Measurements from ENCODE around the gene CARHSP1.
"Not testable (repeated sequence)": the region's sequence is repeated elsewhere in the genome, so short reads cannot be mapped to it uniquely, and the experiment has no call there.

Gene CARHSP1

DNA sequence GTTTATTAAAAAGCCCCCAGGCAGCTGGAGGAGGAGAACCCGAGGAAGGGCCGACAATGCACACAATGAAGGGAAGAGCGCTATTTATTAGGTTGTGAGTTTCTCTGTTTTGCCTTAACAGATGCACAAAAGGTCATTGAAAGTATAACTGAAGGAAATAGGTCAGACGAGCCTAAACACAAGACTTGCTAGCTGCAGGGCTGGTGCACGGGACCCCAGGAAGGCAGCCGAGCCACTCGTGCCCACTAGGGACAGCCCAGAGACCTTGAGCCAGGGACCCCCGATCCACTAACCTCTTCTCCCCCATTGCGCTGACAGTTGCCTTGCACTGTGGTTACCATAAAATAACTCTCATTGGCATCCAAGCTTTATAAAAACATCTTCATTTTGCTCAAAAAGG lies 24.6 kb upstream of the CARHSP1 start:
- no peak for DNase-seq (ENCODE audit: low read depth in 2 of 2)

DNA sequence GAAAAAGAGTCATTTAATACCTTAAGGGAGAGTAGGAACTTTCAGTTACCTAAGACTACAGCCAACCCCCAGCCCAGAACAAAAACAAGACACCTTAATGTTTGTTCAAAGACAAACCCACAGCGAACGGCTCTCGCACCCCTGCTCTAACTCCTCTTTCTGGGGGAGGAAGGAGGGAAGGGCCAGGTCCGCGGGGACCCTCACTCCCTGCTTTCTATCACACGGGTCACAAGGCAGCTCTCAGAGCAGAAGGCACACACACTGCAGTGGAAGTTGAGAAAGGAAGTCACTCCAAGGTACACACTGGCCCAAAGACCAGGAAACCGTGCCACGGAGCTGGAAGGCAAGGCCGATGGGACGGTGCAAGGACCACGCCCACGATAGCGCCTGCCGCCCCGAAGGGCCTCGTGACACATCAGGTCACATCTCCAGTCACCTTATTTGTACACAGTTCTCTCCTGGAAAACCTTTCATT lies 23.3 kb upstream of the CARHSP1 start:
- DNase-seq (ENCODE audit: low read depth in 2 of 2): no peak

GRCh38 chr16:8890549-8890921 lies 21.7 kb upstream of the CARHSP1 start:
- DNase-seq (ENCODE audit: low read depth in 2 of 2): no peak

DNA sequence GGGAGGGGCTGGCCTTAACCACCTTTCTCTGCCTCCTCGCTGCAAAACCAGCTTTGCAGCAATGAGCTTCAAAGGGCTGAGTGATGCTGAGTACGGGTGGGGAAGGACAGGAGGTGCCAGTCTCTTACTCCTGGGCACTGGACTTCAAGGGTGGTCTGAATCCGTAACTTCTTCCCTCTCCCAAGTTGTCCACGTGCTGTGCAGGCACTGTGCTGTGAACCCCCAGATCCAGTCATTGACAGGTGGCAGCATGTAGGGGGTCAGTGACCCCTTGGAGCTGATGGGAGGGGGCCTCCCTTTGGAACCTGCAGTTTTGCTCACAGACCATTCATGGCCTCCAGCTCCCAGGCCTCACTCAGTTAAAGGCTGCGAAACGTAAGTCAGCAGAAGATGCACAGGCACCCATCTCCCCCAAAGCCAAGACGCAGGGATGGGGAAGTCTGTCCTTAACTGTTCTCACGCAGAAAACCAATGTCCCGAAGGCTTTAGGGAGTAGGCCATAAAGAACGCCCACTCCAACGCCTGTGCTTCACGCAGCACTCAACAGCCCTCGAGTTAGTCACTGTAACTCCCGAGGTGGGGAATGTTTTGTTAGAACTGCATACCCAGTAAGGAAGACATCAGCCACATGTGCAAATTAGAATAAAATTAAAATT lies 21.2 kb upstream of the CARHSP1 start:
- no peak for DNase-seq (ENCODE audit: low read depth in 2 of 2)

DNA sequence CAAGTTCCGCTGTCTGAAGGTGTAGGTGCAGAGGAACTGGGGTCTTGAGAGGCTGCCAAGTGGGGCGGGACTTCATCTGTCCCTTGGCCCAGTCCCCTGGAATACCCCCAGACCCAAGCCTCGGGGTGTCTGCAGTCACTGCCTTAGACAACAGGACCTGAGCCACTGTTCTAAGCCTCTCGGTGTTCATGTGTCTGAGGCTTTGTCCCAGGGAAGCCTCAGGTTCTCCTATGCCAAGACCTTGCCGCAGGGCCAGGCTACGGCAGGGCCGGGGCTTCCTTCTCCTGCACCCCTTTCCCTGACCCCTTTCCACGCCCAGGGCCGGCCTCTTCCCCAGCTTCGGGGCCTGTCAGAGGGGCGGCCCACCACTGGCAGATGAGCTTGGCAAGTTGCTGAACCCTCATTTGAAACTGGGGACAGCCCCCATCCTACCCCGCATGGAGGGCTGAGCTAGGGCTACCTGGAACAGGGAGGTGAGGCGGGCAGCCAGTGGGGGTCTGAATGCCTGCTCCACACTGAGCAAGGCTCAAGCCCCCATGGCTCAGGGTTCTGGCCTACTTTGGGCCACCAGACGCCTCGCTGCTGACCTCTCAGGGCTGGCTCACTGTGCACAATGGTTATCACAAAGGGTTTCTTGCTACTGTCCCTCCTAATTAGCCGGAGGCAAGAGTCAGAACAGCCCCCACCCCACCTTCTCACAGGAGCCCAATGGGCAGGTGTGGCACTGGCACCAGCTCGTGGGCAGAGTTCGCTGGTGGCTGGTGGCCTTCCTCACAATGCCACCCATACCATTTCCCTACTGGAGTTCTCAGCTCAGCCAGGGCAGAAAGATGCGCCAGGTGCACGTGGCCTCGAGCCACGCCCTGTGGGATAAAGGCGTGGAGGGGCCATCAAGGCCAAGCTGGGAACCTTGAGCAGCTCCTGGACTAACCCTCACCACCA lies 20.4 kb upstream of the CARHSP1 start:
- DNase-seq (ENCODE audit: low read depth in 2 of 2): no peak

DNA sequence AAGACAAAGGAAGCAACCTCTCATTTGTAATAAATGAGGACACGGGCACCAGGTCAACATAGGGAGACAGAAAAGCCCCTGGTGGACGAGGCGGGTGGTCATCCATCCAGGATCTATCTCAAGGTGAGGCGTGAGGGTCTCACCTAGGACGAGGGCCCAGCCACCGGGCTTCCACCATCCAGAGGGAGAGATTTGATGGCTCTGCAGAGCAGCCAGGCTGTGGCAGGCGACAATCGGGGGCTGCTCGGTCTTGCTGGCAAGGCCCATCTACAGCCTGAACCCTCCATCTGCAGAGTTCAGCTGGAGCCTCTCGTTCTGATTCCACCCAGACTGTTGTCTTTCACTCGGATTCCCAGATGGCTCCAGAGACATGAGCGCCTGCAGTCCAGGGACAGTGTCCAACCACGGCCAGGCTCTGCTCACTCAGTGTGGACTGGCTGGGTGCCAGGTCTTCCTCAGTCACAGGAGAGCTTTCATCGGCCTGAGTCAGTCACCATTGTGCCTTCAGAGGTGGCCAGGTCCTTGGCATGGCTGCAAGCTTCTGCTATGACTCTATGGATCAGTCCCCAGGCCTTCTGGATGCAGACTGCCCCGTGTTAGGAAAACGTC lies 19.2 kb upstream of the CARHSP1 start:
- DNase-seq (ENCODE audit: low read depth in 2 of 2): no peak

GRCh38 chr16:8887431-8887765 lies 18.6 kb upstream of the CARHSP1 start:
- DNase-seq (ENCODE audit: low read depth in 2 of 2): no peak

DNA sequence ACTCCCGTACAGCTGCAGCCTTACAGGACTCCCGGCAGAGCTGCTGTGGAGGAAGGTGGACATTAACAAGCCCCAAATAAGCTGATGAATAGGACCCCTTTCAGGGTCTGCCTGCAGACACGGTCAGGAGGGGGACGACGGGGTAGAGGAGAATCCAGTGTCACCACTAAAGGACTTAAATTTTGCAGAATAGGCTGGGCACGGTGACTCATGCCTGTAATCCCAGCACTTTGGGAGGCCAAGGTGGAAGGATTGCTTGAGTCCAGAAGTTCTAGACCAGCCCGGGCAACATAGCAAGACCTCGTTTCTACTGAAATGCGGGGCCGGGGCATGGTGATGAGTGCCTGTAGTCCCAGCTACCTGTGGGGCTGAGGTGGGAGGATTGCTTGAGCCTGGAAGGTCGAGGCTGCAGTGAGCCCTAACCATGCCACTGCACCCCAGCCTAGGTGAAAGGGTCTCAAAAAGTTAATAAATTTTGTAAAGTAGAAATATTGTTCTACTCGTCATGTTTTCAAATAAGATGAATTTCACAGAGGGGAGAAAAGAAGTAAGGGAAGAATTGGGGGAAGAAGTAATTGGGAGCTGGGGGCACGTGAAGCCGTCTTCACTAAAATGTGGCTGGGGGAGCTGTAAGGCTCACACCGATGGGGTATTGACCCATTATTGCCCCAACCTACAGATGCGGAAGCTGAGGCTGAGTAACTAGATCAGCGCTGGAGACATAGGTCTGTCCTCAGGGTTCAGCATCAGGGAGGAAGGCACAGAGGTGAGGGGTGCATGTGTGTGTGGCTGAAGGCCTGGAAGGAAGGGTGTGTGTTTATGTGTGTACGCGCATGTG lies 18.0 kb upstream of the CARHSP1 start:
- DNase-seq (ENCODE audit: low read depth in 2 of 2): no peak

GRCh38 chr16:8885674-8886592 lies 17.1 kb upstream of the CARHSP1 start:
- DNase-seq (ENCODE audit: low read depth in 2 of 2): no peak

DNA sequence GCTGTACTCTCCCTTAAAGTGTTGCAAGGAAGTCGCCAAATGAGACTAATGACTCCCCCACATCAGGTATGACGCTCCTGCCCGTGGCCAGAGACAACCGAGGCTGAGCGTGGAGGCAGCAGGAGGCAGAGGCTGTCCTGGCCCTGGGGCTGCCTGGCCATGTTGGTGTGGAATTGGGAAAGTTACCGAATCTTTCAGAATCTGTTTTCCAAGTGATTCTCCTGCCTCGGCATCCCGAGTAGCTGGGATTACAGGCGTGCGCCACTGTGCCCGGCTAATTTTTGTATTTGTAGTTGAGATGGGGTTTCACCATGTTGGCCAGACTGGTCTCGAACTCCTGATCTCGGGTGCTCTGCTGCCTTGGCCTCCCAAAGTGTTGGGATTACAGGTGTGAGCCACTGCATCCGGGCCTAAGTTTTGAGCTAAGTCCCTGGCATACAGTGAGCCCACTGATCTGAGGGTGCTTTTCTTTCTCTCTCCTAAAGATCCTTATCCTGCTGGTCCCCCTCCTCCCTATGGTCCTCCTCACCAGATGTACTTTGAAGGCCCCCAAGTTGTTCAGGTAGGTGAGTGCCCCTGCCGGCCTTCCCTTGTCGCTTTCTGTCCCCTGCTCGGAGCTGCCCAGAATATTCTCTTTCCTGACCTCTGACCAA lies 14.0 kb upstream of the CARHSP1 start:
- no peak for DNase-seq (ENCODE audit: low read depth in 2 of 2)

GRCh38 chr16:8882041-8882617 lies 13.3 kb upstream of the CARHSP1 start, which contains the start of gene LITAFD:
Gene LITAFD, plus strand, starts transcription at chr16:8882351. Its CDS starts 2,005 bp downstream, at chr16:8884356.
- no peak for DNase-seq (ENCODE audit: low read depth in 2 of 2)

DNA sequence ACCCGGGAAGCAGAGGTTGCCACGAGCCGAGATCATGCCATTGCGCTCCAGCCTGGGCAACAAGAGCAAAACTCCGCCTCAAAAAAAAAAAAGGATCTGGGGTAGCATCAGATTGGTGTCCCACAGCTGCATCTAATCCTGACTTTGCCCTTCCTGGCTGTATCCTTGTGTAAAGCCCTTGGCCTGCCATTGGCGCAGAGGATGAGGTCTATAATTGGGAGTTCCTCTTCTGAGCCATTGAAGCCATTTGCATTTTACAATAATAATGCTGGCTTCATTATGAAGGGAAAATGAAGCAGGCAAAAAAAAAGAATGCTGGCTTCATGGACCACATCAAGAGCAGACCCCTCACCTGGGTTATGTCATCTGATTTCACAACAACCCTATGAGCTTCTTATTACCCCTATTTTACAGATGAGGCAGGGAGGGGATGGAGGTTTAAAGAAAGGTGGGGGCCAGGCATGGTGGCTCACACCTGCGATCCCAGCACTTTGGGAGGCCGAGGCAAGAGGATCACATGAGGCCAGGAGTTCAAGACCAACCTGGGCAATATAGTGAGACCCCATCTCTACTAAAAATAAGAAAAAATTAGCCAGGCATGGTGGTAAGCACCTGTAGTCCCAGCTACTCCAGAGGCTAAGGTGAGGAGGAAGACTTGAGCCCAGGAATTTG lies 12.2 kb upstream of the CARHSP1 start:
- DNase-seq (ENCODE audit: low read depth in 2 of 2): no peak

DNA sequence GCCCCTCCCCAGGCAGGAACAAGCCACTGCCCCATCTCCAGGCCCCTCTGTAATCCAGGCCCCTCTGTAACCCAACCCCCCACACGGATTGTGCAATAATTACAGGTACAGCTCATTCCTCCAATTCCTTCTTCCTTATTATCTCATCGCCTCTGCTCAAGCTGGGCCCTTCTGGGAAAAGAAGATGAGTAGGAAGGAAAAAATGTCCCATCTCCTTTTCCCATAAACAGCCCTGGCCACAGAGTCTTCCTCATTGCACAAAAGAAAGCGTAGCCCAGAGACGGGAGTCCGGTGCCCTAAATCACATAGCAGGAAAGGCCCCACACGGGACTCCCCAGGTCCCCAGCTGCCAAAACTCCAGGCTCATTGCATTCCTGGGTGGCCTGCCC lies 9.7 kb upstream of the CARHSP1 start:
- DNase-seq (ENCODE audit: low read depth in 2 of 2): no peak

DNA sequence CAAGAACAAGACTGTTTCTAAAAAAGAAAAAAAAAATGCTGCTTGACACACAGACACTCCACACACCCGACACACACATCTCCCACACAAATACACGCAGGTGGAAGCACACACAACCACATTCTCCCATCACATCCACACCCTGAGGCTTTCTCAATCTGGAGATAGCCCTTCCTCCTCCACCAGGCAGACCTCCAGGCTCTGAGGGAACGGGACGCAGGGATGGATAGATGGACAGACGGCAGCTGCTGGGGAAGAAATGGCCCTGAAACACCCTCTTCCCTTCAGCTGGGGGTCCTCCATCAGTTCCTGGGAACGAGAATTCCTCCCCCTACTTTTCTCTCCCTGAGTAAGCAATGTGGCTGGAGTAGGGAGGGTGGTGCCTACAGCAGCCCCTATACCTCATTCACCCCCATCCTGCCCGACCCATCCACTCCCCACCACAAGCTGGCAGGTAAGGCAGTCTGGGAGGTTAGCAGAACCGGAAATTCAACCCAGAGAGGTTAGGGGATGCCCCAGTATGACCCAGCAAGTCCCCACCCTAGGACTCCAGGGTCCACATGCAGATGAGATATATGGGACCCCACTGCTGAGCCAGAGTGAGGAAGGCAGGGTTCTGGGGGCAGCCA lies 9.2 kb upstream of the CARHSP1 start:
- no peak for DNase-seq (ENCODE audit: low read depth in 2 of 2)

GRCh38 chr16:8875317-8875716 lies 6.5 kb upstream of the CARHSP1 start:
- DNase-seq (ENCODE audit: low read depth in 2 of 2): not testable (repeated sequence)

GRCh38 chr16:8874388-8874787 lies 5.6 kb upstream of the CARHSP1 start:
- no peak for DNase-seq (ENCODE audit: low read depth in 2 of 2)

DNA sequence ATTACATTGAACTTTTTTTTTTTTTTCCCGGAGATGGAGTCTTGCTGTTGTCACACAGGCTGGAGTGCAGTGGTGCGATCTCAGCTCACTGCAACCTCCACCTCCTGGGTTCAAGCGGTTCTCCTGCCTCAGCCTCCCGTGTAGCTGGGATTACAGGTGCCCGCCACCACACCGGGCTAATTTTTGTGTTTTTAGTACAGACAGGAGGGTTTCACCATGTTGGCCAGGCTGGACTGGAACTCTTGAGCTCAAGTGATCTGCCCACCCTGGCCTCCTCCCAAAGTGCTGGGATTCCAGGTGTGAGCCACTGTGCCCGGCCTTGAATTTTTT lies 5.0 kb upstream of the CARHSP1 start:
- DNase-seq (ENCODE audit: low read depth in 2 of 2): not testable (repeated sequence)

GRCh38 chr16:8872967-8873865 lies 4.4 kb upstream of the CARHSP1 start:
- DNase-seq (ENCODE audit: low read depth in 2 of 2): no peak

All from stimulated activated CD4-positive, alpha-beta T cell treated with anti-CD3 and anti-CD28 coated beads, Interleukin-12 subunit alpha, Interleukin-12 subunit beta, amount 100 ng/mL, for 24 hours (primary cell).